HG03521 (cell line): ENCODE data around the gene CLEC16A.

Experiments used
- ATAC-seq: cut with Tn5 transposase; IDR thresholded peaks from one replicate; pipeline ENCODE4 v1.9.1; 2021; ENCODE audit warnings: mild to moderate bottlenecking, moderate library complexity; ENCODE audit not compliant: unreplicated experiment

Gene CLEC16A

GRCh38 chr16:11034481-11034931 lies 90.1 kb downstream of the CLEC16A start:
- no peak for ATAC-seq

- no peak for ATAC-seq
Observed at GRCh38 chr16:11035096-11035495, 90.7 kb downstream of the CLEC16A start.

- ATAC-seq: no peak
Observed at GRCh38 chr16:11036040-11036439, 91.7 kb downstream of the CLEC16A start.

GRCh38 chr16:11036868-11037410 lies 92.6 kb downstream of the CLEC16A start:
- no peak for ATAC-seq

GRCh38 chr16:11038305-11038704 lies 93.9 kb downstream of the CLEC16A start:
- ATAC-seq: no peak

GRCh38 chr16:11038777-11039176 lies 94.4 kb downstream of the CLEC16A start:
- ATAC-seq: no peak

GRCh38 chr16:11039726-11040125 lies 95.4 kb downstream of the CLEC16A start:
- ATAC-seq: no peak

GRCh38 chr16:11042191-11042590 lies 97.8 kb downstream of the CLEC16A start:
- ATAC-seq: no peak

GRCh38 chr16:11045441-11045840 lies 101.1 kb downstream of the CLEC16A start:
- ATAC-seq: no peak

GRCh38 chr16:11045846-11046245 lies 101.5 kb downstream of the CLEC16A start:
- no peak for ATAC-seq

GRCh38 chr16:11046382-11046931 lies 102.1 kb downstream of the CLEC16A start:
- ATAC-seq: no peak

- ATAC-seq: no peak
Observed at GRCh38 chr16:11047057-11047456, 102.7 kb downstream of the CLEC16A start.

GRCh38 chr16:11047939-11048800 lies 103.8 kb downstream of the CLEC16A start:
- no peak for ATAC-seq

- ATAC-seq: no peak
Observed at GRCh38 chr16:11049396-11050059, 105.2 kb downstream of the CLEC16A start.

GRCh38 chr16:11050536-11050935 lies 106.2 kb downstream of the CLEC16A start:
- ATAC-seq: no peak

GRCh38 chr16:11050944-11051343 lies 106.6 kb downstream of the CLEC16A start:
- no peak for ATAC-seq

- no peak for ATAC-seq
Observed at GRCh38 chr16:11051430-11051829, 107.1 kb downstream of the CLEC16A start.

- peak; percentile 72 for ATAC-seq
Observed at GRCh38 chr16:11051879-11052808, 107.8 kb downstream of the CLEC16A start.

GRCh38 chr16:11053916-11054460 lies 109.6 kb downstream of the CLEC16A start:
- ATAC-seq: no peak
